DND-41 (cell line): ENCODE measurements around the gene LCOR.

Experiments
- ATAC-seq: fragments of 200-7000 bp; cut with Tn5 transposase; 3 replicates; pipeline ENCODE4 v1.9.1; 2021; ENCODE audit warnings: low read depth; ENCODE audit not compliant: insufficient read depth
- DNase-seq: peaks from one replicate; pipeline ENCODE4 v3.0.0-alpha.2; 2020
- H2AFZ ChIP-seq: 2 replicates; pipeline ENCODE4 v1.6.0; 2012; ENCODE audit warnings: low read depth, low read length
- H3K27ac ChIP-seq: 2 replicates; pipeline ENCODE4 v1.5.1; 2012; ENCODE audit warnings: low read length, inconsistent platforms
- H3K27me3 ChIP-seq: fragments of 200-600 bp; sonication (generic); 2 replicates; pipeline ENCODE4 v1.6.0; 2012; ENCODE audit warnings: low read length, mild to moderate bottlenecking, inconsistent platforms; ENCODE audit not compliant: insufficient read depth, poor library complexity
- H3K36me3 ChIP-seq: 2 replicates; pipeline ENCODE4 v1.5.1; 2012; ENCODE audit warnings: low read length, inconsistent platforms; ENCODE audit not compliant: insufficient read depth
- H3K4me1 ChIP-seq: 2 replicates; pipeline ENCODE4 v1.5.1; 2012; ENCODE audit warnings: mild to moderate bottlenecking, low read length; ENCODE audit not compliant: insufficient read depth
- H3K4me2 ChIP-seq: 2 replicates; pipeline ENCODE4 v1.6.0; 2012; ENCODE audit warnings: mild to moderate bottlenecking, moderate library complexity, low read length, inconsistent platforms; ENCODE audit not compliant: insufficient read depth
- H3K4me3 ChIP-seq, 2 experiments: fragments of 200-600 bp in 1 of 2; shearing (Covaris generic) in 1 of 2; 2 replicates each; pipeline ENCODE4 v1.5.1; 2012 to 2016; ENCODE audit warnings: inconsistent platforms in 2 of 2, low read length in 2 of 2, mild to moderate bottlenecking in 2 of 2, low read depth in 1 of 2, moderate library complexity in 1 of 2
- H3K79me2 ChIP-seq: 2 replicates; pipeline ENCODE4 v1.6.0; 2012; ENCODE audit warnings: low read length, inconsistent platforms; ENCODE audit not compliant: insufficient read depth
- H3K9ac ChIP-seq: 2 replicates; pipeline ENCODE4 v1.6.0; 2012; ENCODE audit warnings: low read depth, mild to moderate bottlenecking, inconsistent platforms, low read length, moderate library complexity
- H3K9me3 ChIP-seq: 2 replicates; pipeline ENCODE4 v1.5.1; 2012; ENCODE audit warnings: low read length, moderate library complexity, mild to moderate bottlenecking, inconsistent platforms; ENCODE audit not compliant: insufficient read depth, severe bottlenecking
- H4K20me1 ChIP-seq: 2 replicates; pipeline ENCODE4 v1.6.0; 2012; ENCODE audit warnings: low read length; ENCODE audit not compliant: insufficient read depth
- CTCF ChIP-seq: IDR thresholded peaks from 2 replicates; pipeline ENCODE4 v1.5.1; 2012; ENCODE audit warnings: borderline replicate concordance, low read length, moderate library complexity, mild to moderate bottlenecking; ENCODE audit not compliant: poor library complexity, severe bottlenecking; ENCODE audit errors: extremely low read depth
- EZH2 ChIP-seq: IDR thresholded peaks from 3 replicates; pipeline ENCODE4 v1.6.1; 2012; ENCODE audit warnings: borderline replicate concordance, low read depth, mild to moderate bottlenecking, moderate library complexity, low read length, inconsistent platforms; ENCODE audit not compliant: severe bottlenecking

LCOR gene

GRCh38 chr10:96891840-96892239 lies 59.7 kb downstream of the LCOR start:
- no peaks in the 10 kb centered on the region for H3K27me3 ChIP-seq
- no peak overlapping the region for H3K4me2 ChIP-seq
- H3K4me3 ChIP-seq, result no peak overlapping the region
- H2AFZ ChIP-seq, result no peak overlapping the region
- peaks cover 22% of the 10 kb centered on the region; the same call in 1 of the 2 replicates for H4K20me1 ChIP-seq
- peaks cover 15% of the 10 kb centered on the region for H3K36me3 ChIP-seq
- peaks cover 93% of the 10 kb centered on the region for H3K79me2 ChIP-seq
- no peak overlapping the region for H3K9ac ChIP-seq
- DNase-seq, result no peak
- no peak for TF ChIP-seq EZH2
- TF ChIP-seq CTCF, result no peak
- no peaks in the 10 kb centered on the region for H3K4me1 ChIP-seq
- H3K9me3 ChIP-seq, result peaks cover 8% of the 10 kb centered on the region
- ATAC-seq, result no peak
- no peak overlapping the region for H3K27ac ChIP-seq

GRCh38 chr10:96895662-96896424 lies 63.7 kb downstream of the LCOR start:
- Histone ChIP-seq H2AFZ (no peak overlapping the region), H3K27ac (no peak overlapping the region), H3K36me3 (peaks cover 9% of the 10 kb centered on the region; the same call in 1 of the 2 replicates), H4K20me1 (peaks cover 44% of the 10 kb centered on the region; the same call in 1 of the 2 replicates), H3K9ac (no peak overlapping the region), H3K9me3 (peaks cover 6% of the 10 kb centered on the region), H3K4me3 (no peak overlapping the region), H3K4me1 (no peaks in the 10 kb centered on the region), H3K79me2 (peaks cover 97% of the 10 kb centered on the region), H3K4me2 (no peak overlapping the region), H3K27me3 (no peaks in the 10 kb centered on the region)
- TF ChIP-seq EZH2, result no peak
- TF ChIP-seq CTCF, result no peak
- DNase-seq, result no peak
- ATAC-seq, result no peak

GRCh38 chr10:96896884-96897589 lies 64.9 kb downstream of the LCOR start:
- Histone ChIP-seq H3K4me1 (no peaks in the 10 kb centered on the region), H3K36me3 (peaks cover 2% of the 10 kb centered on the region; the same call in 1 of the 2 replicates), H4K20me1 (peaks cover 47% of the 10 kb centered on the region; the same call in 1 of the 2 replicates), H3K9me3 (peaks cover 3% of the 10 kb centered on the region), H2AFZ (no peak overlapping the region), H3K27me3 (no peaks in the 10 kb centered on the region), H3K79me2 (peaks cover 97% of the 10 kb centered on the region), H3K27ac (no peak overlapping the region), H3K9ac (no peak overlapping the region), H3K4me3 (no peak overlapping the region), H3K4me2 (no peak overlapping the region)
- ATAC-seq (no peak), DNase-seq (no peak)
- TF ChIP-seq CTCF, result no peak
- TF ChIP-seq EZH2, result no peak
